22Rv1 (cell line): ENCODE measurements around the gene RPEL1.

Experiments
- ZFX ChIP-seq: fragments of 450-650 bp; IDR thresholded peaks from 2 replicates; pipeline ENCODE4 v1.6.1; 2017; ENCODE audit warnings: antibody characterized with exemption, borderline replicate concordance
- TF ChIP-seq, protein P1 (sequence below): fragments of 450-650 bp; IDR thresholded peaks from 2 replicates; pipeline ENCODE4 v1.5.1; 2017; ENCODE audit warnings: mild to moderate bottlenecking

DNA sequence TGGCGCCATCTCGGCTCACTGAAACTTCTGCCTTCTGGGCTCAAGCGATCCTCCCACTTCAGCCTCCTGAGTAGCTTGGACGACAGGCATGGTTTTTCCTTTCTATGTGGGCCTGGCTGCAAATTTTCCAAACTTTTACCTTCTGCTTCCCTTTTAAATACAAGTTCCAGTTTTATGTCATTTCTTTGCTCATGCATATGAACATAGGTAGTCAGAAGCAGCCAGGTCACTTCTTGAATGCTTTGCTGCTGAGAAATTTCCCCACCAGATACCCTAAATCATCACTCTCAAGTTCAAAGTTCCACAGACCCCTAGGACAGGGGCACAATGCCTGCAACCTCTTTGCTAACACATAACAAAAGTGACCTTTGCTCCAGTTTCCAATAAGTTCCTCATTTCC, 21.6 kb upstream of the RPEL1 start:
- TF ChIP-seq, protein P1, sequence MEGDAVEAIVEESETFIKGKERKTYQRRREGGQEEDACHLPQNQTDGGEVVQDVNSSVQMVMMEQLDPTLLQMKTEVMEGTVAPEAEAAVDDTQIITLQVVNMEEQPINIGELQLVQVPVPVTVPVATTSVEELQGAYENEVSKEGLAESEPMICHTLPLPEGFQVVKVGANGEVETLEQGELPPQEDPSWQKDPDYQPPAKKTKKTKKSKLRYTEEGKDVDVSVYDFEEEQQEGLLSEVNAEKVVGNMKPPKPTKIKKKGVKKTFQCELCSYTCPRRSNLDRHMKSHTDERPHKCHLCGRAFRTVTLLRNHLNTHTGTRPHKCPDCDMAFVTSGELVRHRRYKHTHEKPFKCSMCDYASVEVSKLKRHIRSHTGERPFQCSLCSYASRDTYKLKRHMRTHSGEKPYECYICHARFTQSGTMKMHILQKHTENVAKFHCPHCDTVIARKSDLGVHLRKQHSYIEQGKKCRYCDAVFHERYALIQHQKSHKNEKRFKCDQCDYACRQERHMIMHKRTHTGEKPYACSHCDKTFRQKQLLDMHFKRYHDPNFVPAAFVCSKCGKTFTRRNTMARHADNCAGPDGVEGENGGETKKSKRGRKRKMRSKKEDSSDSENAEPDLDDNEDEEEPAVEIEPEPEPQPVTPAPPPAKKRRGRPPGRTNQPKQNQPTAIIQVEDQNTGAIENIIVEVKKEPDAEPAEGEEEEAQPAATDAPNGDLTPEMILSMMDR, result no peak
- no peak for TF ChIP-seq ZFX
